ENCODE results near the gene PARD3. TPM values are rescaled to one million over a fixed set of nuclear protein-coding genes. Genes with fewer than 3 reads are reported as not detected.

The PARD3 gene
- total and polyA plus RNA-seq, 4 experiments from 2014 or later, result 0.13 to 0.25 TPM; not detected in 2

GRCh38 chr10:34489411-34489810 is 325.7 kb downstream of the PARD3 start:
- no peaks in the 10 kb centered on the region for H3K9me3 ChIP-seq (ENCODE audit: control insufficient read depth in 1 of 2, low read length in 2 of 2)
- CTCF ChIA-PET (ENCODE audit: partially characterized antibody), result no interaction called here
- no peak for DNase-seq
- no peaks in the 10 kb centered on the region for H3K4me1 ChIP-seq (ENCODE audit: insufficient read depth, low read length)
- H3K36me3 Mint-ChIP-seq, result no peaks in the 10 kb centered on the region
- POLR2A ChIA-PET (ENCODE audit: partially characterized antibody), result no interaction called here
- H3K27me3 Mint-ChIP-seq, result peaks cover 2 to 4% of the 10 kb centered on the region in 2 donors
- no peak overlapping the region for H3K27ac Mint-ChIP-seq
- no peaks in the 10 kb centered on the region for H3K27me3 ChIP-seq (ENCODE audit: insufficient read depth, low read length)
- no peaks in the 10 kb centered on the region for H3K36me3 ChIP-seq (ENCODE audit: insufficient read depth, low read length)
- H3K4me1 Mint-ChIP-seq, result no peaks in the 10 kb centered on the region
- no peak overlapping the region for H3K4me3 Mint-ChIP-seq
- no peak overlapping the region for H3K4me3 ChIP-seq (ENCODE audit: low read length in 2 of 2)
- H3K9me3 Mint-ChIP-seq, result peaks cover 0 to 4% (median 0%) of the 10 kb centered on the region in 8 donors
- H3K27ac ChIP-seq (ENCODE audit: low read depth, low read length), result no peak overlapping the region
- intact Hi-C loops (cut with micrococcal nuclease), result no loop called here

GRCh38 chr10:34488476-34489130 is 326.5 kb downstream of the PARD3 start:
- Mint-ChIP-seq H3K27me3 (peaks cover 3 to 4% of the 10 kb centered on the region in 2 donors), H3K4me1 (no peaks in the 10 kb centered on the region), H3K9me3 (peaks cover 0 to 1% (median 0%) of the 10 kb centered on the region in 8 donors), H3K27ac (no peak overlapping the region), H3K36me3 (no peaks in the 10 kb centered on the region), H3K4me3 (no peak overlapping the region)
- Histone ChIP-seq H3K27me3 (ENCODE audit: insufficient read depth, low read length) (no peaks in the 10 kb centered on the region), H3K4me1 (ENCODE audit: insufficient read depth, low read length) (no peaks in the 10 kb centered on the region), H3K27ac (ENCODE audit: low read depth, low read length) (no peak overlapping the region), H3K9me3 (ENCODE audit: control insufficient read depth in 1 of 2, low read length in 2 of 2) (no peaks in the 10 kb centered on the region), H3K36me3 (ENCODE audit: insufficient read depth, low read length) (no peaks in the 10 kb centered on the region), H3K4me3 (ENCODE audit: low read length in 2 of 2) (no peak overlapping the region)
- intact Hi-C loops (cut with micrococcal nuclease), result no loop called here
- POLR2A ChIA-PET (ENCODE audit: partially characterized antibody), result no interaction called here
- CTCF ChIA-PET (ENCODE audit: partially characterized antibody), result no interaction called here
- no peak for DNase-seq

- ChIA-PET POLR2A (ENCODE audit: partially characterized antibody) (no interaction called here), CTCF (ENCODE audit: partially characterized antibody) (no interaction called here)
- H3K36me3 ChIP-seq (ENCODE audit: insufficient read depth, low read length), result no peaks in the 10 kb centered on the region
- no peak overlapping the region for H3K27ac ChIP-seq (ENCODE audit: low read depth, low read length)
- no peak for DNase-seq
- no peaks in the 10 kb centered on the region for H3K4me1 ChIP-seq (ENCODE audit: insufficient read depth, low read length)
- no peaks in the 10 kb centered on the region for H3K27me3 ChIP-seq (ENCODE audit: insufficient read depth, low read length)
- Mint-ChIP-seq H3K36me3 (no peaks in the 10 kb centered on the region), H3K9me3 (peaks cover 0 to 6% (median 0%) of the 10 kb centered on the region in 8 donors), H3K4me1 (no peaks in the 10 kb centered on the region), H3K4me3 (no peak overlapping the region), H3K27me3 (peaks cover 2 to 4% of the 10 kb centered on the region in 2 donors), H3K27ac (no peak overlapping the region)
- H3K9me3 ChIP-seq (ENCODE audit: control insufficient read depth in 1 of 2, low read length in 2 of 2), result no peaks in the 10 kb centered on the region
- intact Hi-C loops (cut with micrococcal nuclease), result no loop called here
- no peak overlapping the region for H3K4me3 ChIP-seq (ENCODE audit: low read length in 2 of 2)
Observed at GRCh38 chr10:34486008-34486407, 329.1 kb downstream of the PARD3 start.

GRCh38 chr10:34484164-34484563 is 330.9 kb downstream of the PARD3 start:
- POLR2A ChIA-PET (ENCODE audit: partially characterized antibody), result no interaction called here

GRCh38 chr10:34480345-34480744 is 334.8 kb downstream of the PARD3 start:
- no peaks in the 10 kb centered on the region for H3K36me3 Mint-ChIP-seq
- Histone ChIP-seq H3K36me3 (ENCODE audit: insufficient read depth, low read length) (no peaks in the 10 kb centered on the region), H3K4me1 (ENCODE audit: insufficient read depth, low read length) (no peaks in the 10 kb centered on the region), H3K27me3 (ENCODE audit: insufficient read depth, low read length) (no peaks in the 10 kb centered on the region), H3K27ac (ENCODE audit: low read depth, low read length) (no peak overlapping the region), H3K9me3 (ENCODE audit: control insufficient read depth in 1 of 2, low read length in 2 of 2) (no peaks in the 10 kb centered on the region), H3K4me3 (ENCODE audit: low read length in 2 of 2) (no peak overlapping the region)
- ChIA-PET CTCF (ENCODE audit: partially characterized antibody) (no interaction called here), POLR2A (ENCODE audit: partially characterized antibody) (no interaction called here)
- no peak overlapping the region for H3K27ac Mint-ChIP-seq
- peaks cover 0 to 6% (median 0%) of the 10 kb centered on the region in 8 donors for H3K9me3 Mint-ChIP-seq
- no peaks in the 10 kb centered on the region for H3K4me1 Mint-ChIP-seq
- no peak for DNase-seq
- H3K27me3 Mint-ChIP-seq, result peaks cover 2 to 4% of the 10 kb centered on the region in 2 donors
- intact Hi-C loops (cut with micrococcal nuclease), result no loop called here
- H3K4me3 Mint-ChIP-seq, result no peak overlapping the region

More at GRCh38 chr10:34484164-34484563, 330.9 kb downstream of the PARD3 start:
- Histone ChIP-seq H3K4me3 (ENCODE audit: low read length in 2 of 2) (no peak overlapping the region), H3K36me3 (ENCODE audit: insufficient read depth, low read length) (no peaks in the 10 kb centered on the region), H3K27me3 (ENCODE audit: insufficient read depth, low read length) (no peaks in the 10 kb centered on the region), H3K9me3 (ENCODE audit: control insufficient read depth in 1 of 2, low read length in 2 of 2) (no peaks in the 10 kb centered on the region), H3K4me1 (ENCODE audit: insufficient read depth, low read length) (no peaks in the 10 kb centered on the region), H3K27ac (ENCODE audit: low read depth, low read length) (no peak overlapping the region)
- no peaks in the 10 kb centered on the region for H3K36me3 Mint-ChIP-seq
- H3K9me3 Mint-ChIP-seq, result peaks cover 0 to 6% (median 0%) of the 10 kb centered on the region in 8 donors
- no peak overlapping the region for H3K27ac Mint-ChIP-seq
- peaks cover 2 to 4% of the 10 kb centered on the region in 2 donors for H3K27me3 Mint-ChIP-seq
- H3K4me1 Mint-ChIP-seq, result no peaks in the 10 kb centered on the region
- H3K4me3 Mint-ChIP-seq, result no peak overlapping the region
- CTCF ChIA-PET (ENCODE audit: partially characterized antibody), result no interaction called here
- no peak for DNase-seq
- intact Hi-C loops (cut with micrococcal nuclease), result no loop called here

GRCh38 chr10:34479520-34480179 is 335.4 kb downstream of the PARD3 start:
- no peaks in the 10 kb centered on the region for H3K36me3 Mint-ChIP-seq
- intact Hi-C loops (cut with micrococcal nuclease), result no loop called here
- Histone ChIP-seq H3K9me3 (ENCODE audit: control insufficient read depth in 1 of 2, low read length in 2 of 2) (no peaks in the 10 kb centered on the region), H3K27ac (ENCODE audit: low read depth, low read length) (no peak overlapping the region), H3K4me1 (ENCODE audit: insufficient read depth, low read length) (no peaks in the 10 kb centered on the region), H3K4me3 (ENCODE audit: low read length in 2 of 2) (no peak overlapping the region), H3K27me3 (ENCODE audit: insufficient read depth, low read length) (no peaks in the 10 kb centered on the region), H3K36me3 (ENCODE audit: insufficient read depth, low read length) (no peaks in the 10 kb centered on the region)
- DNase-seq, result no peak
- H3K9me3 Mint-ChIP-seq, result peaks cover 0 to 6% (median 0%) of the 10 kb centered on the region in 8 donors
- CTCF ChIA-PET (ENCODE audit: partially characterized antibody), result no interaction called here
- H3K27me3 Mint-ChIP-seq, result peaks cover 2% of the 10 kb centered on the region in 2 donors
- POLR2A ChIA-PET (ENCODE audit: partially characterized antibody), result no interaction called here
- no peaks in the 10 kb centered on the region for H3K4me1 Mint-ChIP-seq
- no peak overlapping the region for H3K27ac Mint-ChIP-seq
- no peak overlapping the region for H3K4me3 Mint-ChIP-seq

- CTCF ChIA-PET (ENCODE audit: partially characterized antibody), result no interaction called here
- intact Hi-C loops (cut with micrococcal nuclease), result no loop called here
- Mint-ChIP-seq H3K36me3 (no peaks in the 10 kb centered on the region), H3K4me3 (no peak overlapping the region), H3K27ac (no peak overlapping the region), H3K27me3 (no peaks in the 10 kb centered on the region), H3K9me3 (peaks cover 0 to 2% (median 0%) of the 10 kb centered on the region in 8 donors), H3K4me1 (no peaks in the 10 kb centered on the region)
- Histone ChIP-seq H3K9me3 (ENCODE audit: control insufficient read depth in 1 of 2, low read length in 2 of 2) (no peaks in the 10 kb centered on the region), H3K4me3 (ENCODE audit: low read length in 2 of 2) (no peak overlapping the region), H3K4me1 (ENCODE audit: insufficient read depth, low read length) (no peaks in the 10 kb centered on the region), H3K27ac (ENCODE audit: low read depth, low read length) (no peak overlapping the region), H3K36me3 (ENCODE audit: insufficient read depth, low read length) (no peaks in the 10 kb centered on the region), H3K27me3 (ENCODE audit: insufficient read depth, low read length) (no peaks in the 10 kb centered on the region)
- POLR2A ChIA-PET (ENCODE audit: partially characterized antibody), result no interaction called here
- DNase-seq, result no peak
Observed at GRCh38 chr10:34477249-34477648, 337.8 kb downstream of the PARD3 start.

All from CD4-positive, alpha-beta memory T cell (primary cell).